ENCODE results near the gene DHODH.

Gene DHODH

GRCh38 chr16:72036098-72036497 is 27.6 kb downstream of the DHODH start:
- Histone ChIP-seq H3K27ac (ENCODE audit: low read length) (no peak overlapping the region), H4K20me1 (ENCODE audit: insufficient read depth, low read length) (no peaks in the 10 kb centered on the region), H3K4me3 (ENCODE audit: low read length) (no peak overlapping the region), H2AFZ (ENCODE audit: low read length) (no peak overlapping the region), H3K79me2 (ENCODE audit: low read length) (no peaks in the 10 kb centered on the region), H3K4me1 (ENCODE audit: low read length) (no peaks in the 10 kb centered on the region), H3K9ac (ENCODE audit: low read length) (no peak overlapping the region), H3K9me3 (replicated peaks; ENCODE audit: insufficient read depth, low read length) (no peaks in the 10 kb centered on the region), H3K27me3 (replicated peaks; ENCODE audit: insufficient read depth, low read length) (no peaks in the 10 kb centered on the region), H3K9me2 (replicated peaks; ENCODE audit: insufficient read depth, low read length) (no peaks in the 10 kb centered on the region), H3K4me2 (ENCODE audit: low read depth, low read length) (no peak overlapping the region), H3K36me3 (replicated peaks; ENCODE audit: insufficient read depth, low read length) (no peaks in the 10 kb centered on the region), H3F3A (ENCODE audit: insufficient read depth, low read length) (no peaks in the 10 kb centered on the region)
- DNase-seq, result no peak
- TF ChIP-seq EZH2 (optimal IDR thresholded peaks at IDR 0.05; ENCODE audit: low read depth, low read length) (no peak), EZH2phosphoT487 (IDR thresholded peaks at IDR 0.05; ENCODE audit: low read length) (no peak)
- TF ChIP-seq, protein P1, sequence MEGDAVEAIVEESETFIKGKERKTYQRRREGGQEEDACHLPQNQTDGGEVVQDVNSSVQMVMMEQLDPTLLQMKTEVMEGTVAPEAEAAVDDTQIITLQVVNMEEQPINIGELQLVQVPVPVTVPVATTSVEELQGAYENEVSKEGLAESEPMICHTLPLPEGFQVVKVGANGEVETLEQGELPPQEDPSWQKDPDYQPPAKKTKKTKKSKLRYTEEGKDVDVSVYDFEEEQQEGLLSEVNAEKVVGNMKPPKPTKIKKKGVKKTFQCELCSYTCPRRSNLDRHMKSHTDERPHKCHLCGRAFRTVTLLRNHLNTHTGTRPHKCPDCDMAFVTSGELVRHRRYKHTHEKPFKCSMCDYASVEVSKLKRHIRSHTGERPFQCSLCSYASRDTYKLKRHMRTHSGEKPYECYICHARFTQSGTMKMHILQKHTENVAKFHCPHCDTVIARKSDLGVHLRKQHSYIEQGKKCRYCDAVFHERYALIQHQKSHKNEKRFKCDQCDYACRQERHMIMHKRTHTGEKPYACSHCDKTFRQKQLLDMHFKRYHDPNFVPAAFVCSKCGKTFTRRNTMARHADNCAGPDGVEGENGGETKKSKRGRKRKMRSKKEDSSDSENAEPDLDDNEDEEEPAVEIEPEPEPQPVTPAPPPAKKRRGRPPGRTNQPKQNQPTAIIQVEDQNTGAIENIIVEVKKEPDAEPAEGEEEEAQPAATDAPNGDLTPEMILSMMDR (IDR thresholded peaks at IDR 0.05; ENCODE audit: low read length), result no peak

GRCh38 chr16:72042157-72042660 is 33.7 kb downstream of the DHODH start:
- Histone ChIP-seq H3K79me2 (ENCODE audit: low read length) (no peaks in the 10 kb centered on the region), H3K4me1 (ENCODE audit: low read length) (no peaks in the 10 kb centered on the region), H3K4me2 (ENCODE audit: low read depth, low read length) (no peak overlapping the region), H3K4me3 (ENCODE audit: low read length) (no peak overlapping the region), H4K20me1 (ENCODE audit: insufficient read depth, low read length) (no peaks in the 10 kb centered on the region), H3F3A (ENCODE audit: insufficient read depth, low read length) (no peaks in the 10 kb centered on the region), H2AFZ (ENCODE audit: low read length) (no peak overlapping the region), H3K9ac (ENCODE audit: low read length) (no peak overlapping the region), H3K9me3 (replicated peaks; ENCODE audit: insufficient read depth, low read length) (no peaks in the 10 kb centered on the region), H3K9me2 (replicated peaks; ENCODE audit: insufficient read depth, low read length) (no peaks in the 10 kb centered on the region), H3K27ac (ENCODE audit: low read length) (no peak overlapping the region), H3K36me3 (replicated peaks; ENCODE audit: insufficient read depth, low read length) (no peaks in the 10 kb centered on the region), H3K27me3 (replicated peaks; ENCODE audit: insufficient read depth, low read length) (no peaks in the 10 kb centered on the region)
- TF ChIP-seq, protein P1 (IDR thresholded peaks at IDR 0.05; ENCODE audit: low read length), result no peak
- TF ChIP-seq EZH2phosphoT487 (IDR thresholded peaks at IDR 0.05; ENCODE audit: low read length), result no peak
- TF ChIP-seq EZH2 (optimal IDR thresholded peaks at IDR 0.05; ENCODE audit: low read depth, low read length), result no peak
- no peak for DNase-seq

DNA sequence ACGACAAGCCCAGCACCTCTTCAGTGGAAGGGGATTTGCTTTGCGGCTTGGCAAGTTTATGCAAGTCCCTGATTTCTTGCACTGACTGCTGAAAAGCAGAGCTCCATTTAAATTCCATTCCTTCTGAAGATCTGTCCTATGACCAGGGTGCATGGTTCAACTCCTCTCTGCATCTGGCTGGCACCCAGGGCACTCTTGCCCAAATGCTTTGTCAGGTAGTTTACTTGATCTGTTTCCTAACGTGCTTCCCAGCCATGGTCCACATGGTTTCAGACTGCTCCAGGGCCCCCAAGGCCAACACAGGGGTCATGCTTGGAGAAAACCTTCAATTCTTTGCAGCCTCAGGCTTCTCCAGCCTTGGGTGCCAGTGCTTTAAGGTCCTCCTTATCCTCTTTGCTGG is 34.5 kb downstream of the DHODH start:
- H4K20me1 ChIP-seq (ENCODE audit: insufficient read depth, low read length), result no peaks in the 10 kb centered on the region
- no peak for TF ChIP-seq EZH2phosphoT487 (IDR thresholded peaks at IDR 0.05; ENCODE audit: low read length)
- TF ChIP-seq, protein P1 (IDR thresholded peaks at IDR 0.05; ENCODE audit: low read length), result no peak
- H3K9ac ChIP-seq (ENCODE audit: low read length), result no peak overlapping the region
- no peaks in the 10 kb centered on the region for H3K27me3 ChIP-seq (replicated peaks; ENCODE audit: insufficient read depth, low read length)
- H3K79me2 ChIP-seq (ENCODE audit: low read length), result no peaks in the 10 kb centered on the region
- no peak overlapping the region for H2AFZ ChIP-seq (ENCODE audit: low read length)
- no peaks in the 10 kb centered on the region for H3K9me3 ChIP-seq (replicated peaks; ENCODE audit: insufficient read depth, low read length)
- no peak overlapping the region for H3K4me3 ChIP-seq (ENCODE audit: low read length)
- no peak overlapping the region for H3K4me2 ChIP-seq (ENCODE audit: low read depth, low read length)
- H3K9me2 ChIP-seq (replicated peaks; ENCODE audit: insufficient read depth, low read length), result no peaks in the 10 kb centered on the region
- no peak overlapping the region for H3K27ac ChIP-seq (ENCODE audit: low read length)
- DNase-seq, result no peak
- H3K36me3 ChIP-seq (replicated peaks; ENCODE audit: insufficient read depth, low read length), result no peaks in the 10 kb centered on the region
- no peaks in the 10 kb centered on the region for H3K4me1 ChIP-seq (ENCODE audit: low read length)
- H3F3A ChIP-seq (ENCODE audit: insufficient read depth, low read length), result no peaks in the 10 kb centered on the region
